Tibial nerve (tissue), 4 donors: ENCODE data around the gene TNS3. TPM values are rescaled to one million over a fixed set of nuclear protein-coding genes. Genes with fewer than 3 reads are reported as not detected.
A peak's percentile ranks its signal among the peaks of the same experiment; 100 is the strongest.

Experiments
- DNase-seq, 2 donors: peaks; one replicate each; pipeline ENCODE4 v3.0.0-alpha.2; 2019; ENCODE audit warnings: low spot score in 2 of 2
- H3K27ac ChIP-seq, 4 donors: fragments of 200-600 bp; sonication (generic) in 3 of 4; one replicate each; pipeline ENCODE4 v1.5.1; 2017 to 2019; ENCODE audit warnings: mild to moderate bottlenecking in 1 of 4
- H3K27me3 ChIP-seq, 2 donors: fragments of 200-600 bp; sonication (generic) in 1 of 2; one replicate each; pipeline versions ENCODE4 v1.5.1 to v1.6.0; 2017 to 2019
- H3K36me3 ChIP-seq, 3 donors: fragments of 200-600 bp; sonication (generic); one replicate each; pipeline ENCODE4 v1.5.1; 2018 to 2019
- H3K4me1 ChIP-seq, 4 donors: fragments of 200-600 bp; sonication (generic) in 3 of 4; one replicate each; pipeline ENCODE4 v1.5.1; 2017 to 2019
- H3K4me3 ChIP-seq, 4 donors: fragments of 200-600 bp; sonication (generic) in 3 of 4; one replicate each; pipeline ENCODE4 v1.5.1; 2017 to 2019; ENCODE audit warnings: mild to moderate bottlenecking in 1 of 4, moderate library complexity in 1 of 4
- H3K9me3 ChIP-seq, 4 donors: fragments of 200-600 bp; sonication (generic) in 3 of 4; one replicate each; pipeline ENCODE4 v1.5.1; 2017 to 2019
- EP300 ChIP-seq, 2 donors: sonication (generic); formaldehyde crosslinking; IDR thresholded peaks; one replicate each; pipeline ENCODE4 v1.6.1; 2017; ENCODE audit warnings: antibody characterized with exemption in 2 of 2, mild to moderate bottlenecking in 1 of 2
- POLR2A ChIP-seq, 2 donors: fragments of 450-650 bp; IDR thresholded peaks; one replicate each; pipeline ENCODE4 v1.6.1; 2017; ENCODE audit warnings: antibody characterized with exemption in 2 of 2, mild to moderate bottlenecking in 2 of 2, moderate library complexity in 2 of 2
- WGBS, 2 donors: methylation state at CpG; one replicate each; pipeline ENCODE4 v1.1.5; 2018; 5-methylcytosine and 5-hydroxymethylcytosine counted together
- total RNA-seq, 4 donors: library from RNA; depleted of rRNA; stranded (reverse); fragments of >200 nt; gene quantifications; one replicate each; pipeline ENCODE4 v1.1.0, GENCODE V29; 2016
- TF ChIP-seq, protein P1 (sequence below), 5 experiments: fragments of 200-600 bp in 3 of 5; fragments of 450-650 bp in 2 of 5; sonication (generic) in 3 of 5; IDR thresholded peaks; one replicate each; pipeline ENCODE4 v1.5.1; 2016 to 2019; ENCODE audit warnings: antibody characterized with exemption in 5 of 5, mild to moderate bottlenecking in 3 of 5, moderate library complexity in 2 of 5

TNS3 gene
- total RNA-seq, 4 donors from 2014 or later = 118 to 142 (median 133) TPM

- H3K27ac ChIP-seq = peak overlapping the region; percentile 61 to 92 (median 73)
- peaks cover 0 to 85% (median 43%) of the 10 kb centered on the region in 4 donors for H3K4me1 ChIP-seq
- no peak for DNase-seq
- no peaks in the 10 kb centered on the region for H3K27me3 ChIP-seq
- TF ChIP-seq POLR2A (IDR thresholded peaks at IDR 0.05) (no peak), EP300 (IDR thresholded peaks at IDR 0.05) (no peak)
- TF ChIP-seq, protein P1, sequence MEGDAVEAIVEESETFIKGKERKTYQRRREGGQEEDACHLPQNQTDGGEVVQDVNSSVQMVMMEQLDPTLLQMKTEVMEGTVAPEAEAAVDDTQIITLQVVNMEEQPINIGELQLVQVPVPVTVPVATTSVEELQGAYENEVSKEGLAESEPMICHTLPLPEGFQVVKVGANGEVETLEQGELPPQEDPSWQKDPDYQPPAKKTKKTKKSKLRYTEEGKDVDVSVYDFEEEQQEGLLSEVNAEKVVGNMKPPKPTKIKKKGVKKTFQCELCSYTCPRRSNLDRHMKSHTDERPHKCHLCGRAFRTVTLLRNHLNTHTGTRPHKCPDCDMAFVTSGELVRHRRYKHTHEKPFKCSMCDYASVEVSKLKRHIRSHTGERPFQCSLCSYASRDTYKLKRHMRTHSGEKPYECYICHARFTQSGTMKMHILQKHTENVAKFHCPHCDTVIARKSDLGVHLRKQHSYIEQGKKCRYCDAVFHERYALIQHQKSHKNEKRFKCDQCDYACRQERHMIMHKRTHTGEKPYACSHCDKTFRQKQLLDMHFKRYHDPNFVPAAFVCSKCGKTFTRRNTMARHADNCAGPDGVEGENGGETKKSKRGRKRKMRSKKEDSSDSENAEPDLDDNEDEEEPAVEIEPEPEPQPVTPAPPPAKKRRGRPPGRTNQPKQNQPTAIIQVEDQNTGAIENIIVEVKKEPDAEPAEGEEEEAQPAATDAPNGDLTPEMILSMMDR (IDR thresholded peaks at IDR 0.05) = no peak
- 64 to 66% methylated on average over 4 of the region's 4 CpGs for WGBS, 2 donors
- no peaks in the 10 kb centered on the region for H3K9me3 ChIP-seq
- H3K36me3 ChIP-seq = peaks cover 0 to 69% (median 0%) of the 10 kb centered on the region in 3 donors
- no peak overlapping the region for H3K4me3 ChIP-seq
Measured at GRCh38 chr7:47294556-47295222, 287.2 kb downstream of the TNS3 start.

- peak in 1 of 2 donors; percentile 41 for DNase-seq
- WGBS, 2 donors = 48 to 65% methylated on average over 6 of the region's 6 CpGs
- no peaks in the 10 kb centered on the region for H3K27me3 ChIP-seq
- H3K36me3 ChIP-seq = peaks cover 0 to 63% (median 0%) of the 10 kb centered on the region in 3 donors
- peak overlapping the region in 1 of 4 donors; percentile 8 for H3K4me3 ChIP-seq
- TF ChIP-seq EP300 (IDR thresholded peaks at IDR 0.05) = peak; percentile 33 to 56
- TF ChIP-seq, protein P1 (IDR thresholded peaks at IDR 0.05) = no peak
- TF ChIP-seq POLR2A (IDR thresholded peaks at IDR 0.05) = peak in 1 of 2 donors; percentile 14
- H3K4me1 ChIP-seq = peaks cover 0 to 78% (median 43%) of the 10 kb centered on the region in 4 donors
- no peaks in the 10 kb centered on the region for H3K9me3 ChIP-seq
- H3K27ac ChIP-seq = peak overlapping the region; percentile 61 to 92 (median 73)
Measured at GRCh38 chr7:47293884-47294555, 287.9 kb downstream of the TNS3 start.

DNA sequence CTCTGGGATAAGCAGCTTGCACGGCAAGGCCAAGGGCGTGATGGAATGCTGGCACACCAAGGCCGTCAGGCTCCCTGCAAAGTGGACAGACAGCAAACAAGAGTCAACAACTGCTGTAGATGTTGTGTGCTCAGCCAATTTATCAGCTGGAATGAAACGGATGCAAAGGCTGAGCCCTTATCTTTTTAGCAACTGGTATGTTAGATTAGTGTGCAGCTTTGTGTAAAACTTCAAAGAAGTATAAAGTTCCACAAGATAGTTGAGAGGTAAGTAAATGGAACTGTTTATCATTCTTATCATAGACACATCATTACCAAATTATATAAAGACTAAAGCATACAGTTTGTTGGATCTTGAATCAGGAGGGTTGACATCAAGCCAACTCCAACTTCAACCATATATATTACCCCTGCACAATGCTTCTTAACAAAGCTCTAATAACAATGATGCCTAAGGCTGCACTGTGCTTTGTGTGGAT is 289.0 kb downstream of the TNS3 start:
- Histone ChIP-seq H3K9me3 (no peaks in the 10 kb centered on the region), H3K4me3 (no peak overlapping the region), H3K4me1 (peaks cover 0 to 72% (median 34%) of the 10 kb centered on the region in 4 donors), H3K36me3 (peaks cover 0 to 67% (median 0%) of the 10 kb centered on the region in 3 donors), H3K27ac (peak overlapping the region in 2 of 4 donors; percentile 82 to 92), H3K27me3 (no peaks in the 10 kb centered on the region)
- 62 to 78% methylated on average over 4 of the region's 4 CpGs for WGBS, 2 donors
- no peak for DNase-seq
- no peak for TF ChIP-seq POLR2A (IDR thresholded peaks at IDR 0.05)
- no peak for TF ChIP-seq EP300 (IDR thresholded peaks at IDR 0.05)
- TF ChIP-seq, protein P1 (IDR thresholded peaks at IDR 0.05) = no peak

- 31 to 35% methylated on average over 4 of the region's 4 CpGs for WGBS, 2 donors
- H3K4me3 ChIP-seq = no peak overlapping the region
- H3K27ac ChIP-seq = peak overlapping the region in 2 of 4 donors; percentile 49 to 92
- no peak for DNase-seq
- peaks cover 0 to 62% (median 33%) of the 10 kb centered on the region in 4 donors for H3K4me1 ChIP-seq
- no peaks in the 10 kb centered on the region for H3K27me3 ChIP-seq
- peaks cover 0 to 67% (median 0%) of the 10 kb centered on the region in 3 donors for H3K36me3 ChIP-seq
- H3K9me3 ChIP-seq = no peaks in the 10 kb centered on the region
- TF ChIP-seq POLR2A (IDR thresholded peaks at IDR 0.05) = no peak
- peak in 1 of 2 donors; percentile 24 for TF ChIP-seq EP300 (IDR thresholded peaks at IDR 0.05)
Measured at GRCh38 chr7:47291461-47292081, 290.3 kb downstream of the TNS3 start.

- Histone ChIP-seq H3K27ac (peak overlapping the region in 2 of 4 donors; percentile 49 to 92), H3K36me3 (peaks cover 0 to 66% (median 0%) of the 10 kb centered on the region in 3 donors), H3K4me3 (no peak overlapping the region), H3K4me1 (peaks cover 0 to 62% (median 39%) of the 10 kb centered on the region in 4 donors), H3K9me3 (no peaks in the 10 kb centered on the region), H3K27me3 (no peaks in the 10 kb centered on the region)
- 82 to 88% methylated on average over 2 of the region's 2 CpGs for WGBS, 2 donors
- TF ChIP-seq, protein P1 (IDR thresholded peaks at IDR 0.05) = no peak
- no peak for TF ChIP-seq POLR2A (IDR thresholded peaks at IDR 0.05)
- no peak for TF ChIP-seq EP300 (IDR thresholded peaks at IDR 0.05)
- DNase-seq = no peak
Measured at GRCh38 chr7:47290867-47291266, 291.0 kb downstream of the TNS3 start.
